GM18498 (cell line): ENCODE results near the gene TRIM39.

Experiments used
- ATAC-seq: cut with Tn5 transposase; IDR thresholded peaks from one replicate; pipeline ENCODE4 v1.9.1; 2021; ENCODE audit warnings: mild to moderate bottlenecking, moderate library complexity; ENCODE audit not compliant: unreplicated experiment

Gene TRIM39

DNA sequence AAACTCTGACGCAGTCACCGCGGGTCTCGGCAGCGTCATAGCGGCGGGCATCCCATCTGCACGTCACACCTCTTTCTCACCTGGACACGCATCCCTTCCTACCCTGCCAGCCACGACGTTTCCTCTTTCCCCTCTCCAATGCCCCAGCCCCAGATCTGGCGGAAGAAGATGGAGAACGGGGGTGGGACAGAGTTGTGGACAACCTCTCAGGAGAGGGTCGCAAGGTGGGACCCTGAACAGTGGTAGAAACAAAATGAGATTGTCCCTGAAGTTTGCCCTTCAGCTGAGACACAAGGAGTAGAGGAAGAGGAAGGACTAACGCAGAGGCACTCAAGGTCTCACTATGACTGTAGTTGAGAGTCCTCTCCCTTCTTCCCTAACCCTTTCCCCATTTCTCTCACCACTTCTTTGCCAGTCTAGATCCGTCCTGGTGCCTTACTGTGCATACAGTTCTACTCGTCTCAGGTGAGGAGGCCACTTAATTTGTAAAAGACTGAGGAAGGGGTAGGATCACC, 562 bp downstream of the TRIM39 start:
- no peak for ATAC-seq

DNA sequence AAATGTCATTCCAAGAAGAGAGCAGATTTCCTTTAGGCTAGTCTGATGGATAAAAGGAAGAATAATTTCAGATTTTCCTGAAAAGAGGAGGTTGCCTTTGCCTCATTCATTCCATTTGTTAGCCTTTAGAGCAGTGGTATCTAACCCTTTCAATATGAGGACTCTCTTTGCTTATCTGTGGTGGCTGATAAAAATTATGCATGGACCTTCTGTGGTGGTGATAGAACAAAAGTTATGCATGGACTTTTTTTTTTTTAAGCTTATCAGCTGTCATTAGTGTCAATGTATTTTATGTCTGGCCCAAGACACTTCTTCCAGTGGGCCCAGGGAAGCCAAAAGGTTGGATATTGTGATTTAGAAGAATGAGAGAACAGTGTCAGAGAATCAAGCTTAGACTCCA, 1.7 kb downstream of the TRIM39 start:
- ATAC-seq = no peak

DNA sequence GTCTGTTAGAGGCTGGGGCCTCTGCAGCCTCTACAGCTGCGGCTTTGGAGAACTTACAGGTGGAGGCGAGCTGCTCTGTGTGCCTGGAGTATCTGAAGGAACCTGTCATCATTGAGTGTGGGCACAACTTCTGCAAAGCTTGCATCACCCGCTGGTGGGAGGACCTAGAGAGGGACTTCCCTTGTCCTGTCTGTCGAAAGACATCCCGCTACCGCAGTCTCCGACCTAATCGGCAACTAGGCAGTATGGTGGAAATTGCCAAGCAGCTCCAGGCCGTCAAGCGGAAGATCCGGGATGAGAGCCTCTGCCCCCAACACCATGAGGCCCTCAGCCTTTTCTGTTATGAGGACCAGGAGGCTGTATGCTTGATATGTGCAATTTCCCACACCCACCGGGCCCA, 2.6 kb downstream of the TRIM39 start:
- no peak for ATAC-seq

DNA sequence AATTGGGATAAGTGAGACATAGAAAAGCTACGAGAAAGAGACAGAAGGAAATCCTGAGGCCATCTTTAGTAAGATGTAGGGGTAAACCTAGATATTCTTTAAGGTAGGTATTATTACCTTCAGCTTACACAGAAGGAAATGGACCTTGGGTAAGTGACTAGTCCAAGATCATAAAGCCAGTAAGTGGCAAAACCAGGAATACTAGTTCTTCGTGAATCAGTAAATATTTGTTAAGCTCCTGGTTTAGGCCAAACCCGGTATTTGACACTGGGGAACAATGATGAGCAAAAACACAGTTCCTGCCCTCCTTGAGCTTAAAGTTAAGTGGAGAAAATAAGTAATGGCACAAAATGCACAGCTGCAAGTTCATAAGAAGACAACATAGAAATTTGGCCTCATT, 5.3 kb downstream of the TRIM39 start:
- ATAC-seq = no peak

DNA sequence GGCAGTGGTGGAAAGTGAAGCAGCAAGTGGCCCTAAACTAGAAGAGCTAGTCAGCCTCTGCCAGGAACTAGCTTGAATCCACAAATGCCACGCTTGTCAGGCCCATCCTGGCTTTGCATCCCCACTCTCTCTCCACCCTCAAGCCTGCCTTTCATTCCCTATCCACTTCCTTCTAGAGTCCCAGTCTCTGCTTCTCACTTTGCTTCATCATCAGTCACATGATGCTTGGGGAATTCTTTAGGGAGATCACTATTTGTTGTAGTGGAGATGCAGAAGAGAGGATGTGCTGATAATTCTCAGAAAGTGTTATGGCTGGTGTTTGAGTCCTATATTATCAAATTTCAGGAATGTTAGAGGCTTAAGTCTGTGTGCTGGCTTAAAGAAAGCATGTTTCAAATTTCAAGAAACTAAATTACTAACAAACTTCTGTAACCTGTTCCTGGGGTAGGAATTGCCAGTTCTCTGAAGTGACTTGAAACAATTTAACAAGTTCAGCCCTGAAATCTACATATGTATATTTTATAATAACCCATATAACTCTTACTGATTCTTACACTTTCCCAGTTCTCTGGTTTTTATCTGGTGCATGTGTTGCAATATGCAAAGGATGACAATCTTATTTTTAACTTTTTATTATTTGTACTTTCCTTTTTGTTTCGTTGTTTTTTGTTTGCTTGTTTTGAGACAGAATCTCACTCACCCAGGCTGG, 7.5 kb downstream of the TRIM39 start:
- ATAC-seq = no peak

DNA sequence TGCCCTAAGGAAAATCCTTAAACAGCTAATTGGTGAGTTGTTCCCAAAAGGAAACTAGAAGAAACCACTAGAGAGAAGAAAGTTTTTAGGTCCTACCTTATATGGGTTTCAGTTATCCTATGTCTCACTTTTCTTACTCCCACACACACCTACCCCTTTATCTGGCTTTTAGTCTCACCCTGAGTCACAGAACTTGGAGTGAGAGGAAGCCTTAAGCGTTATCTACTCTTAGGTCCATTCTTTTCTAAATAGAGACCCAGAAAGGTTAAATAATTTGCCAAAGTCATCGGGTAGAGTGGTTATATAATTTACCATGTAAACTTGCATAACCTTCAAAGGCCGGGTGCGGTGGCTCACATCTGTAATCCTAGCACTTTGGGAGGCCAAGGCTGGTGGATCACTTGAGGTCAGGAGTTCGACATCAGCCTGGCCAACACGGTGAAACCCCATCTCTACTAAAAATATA, 13.9 kb downstream of the TRIM39 start:
- no peak for ATAC-seq

DNA sequence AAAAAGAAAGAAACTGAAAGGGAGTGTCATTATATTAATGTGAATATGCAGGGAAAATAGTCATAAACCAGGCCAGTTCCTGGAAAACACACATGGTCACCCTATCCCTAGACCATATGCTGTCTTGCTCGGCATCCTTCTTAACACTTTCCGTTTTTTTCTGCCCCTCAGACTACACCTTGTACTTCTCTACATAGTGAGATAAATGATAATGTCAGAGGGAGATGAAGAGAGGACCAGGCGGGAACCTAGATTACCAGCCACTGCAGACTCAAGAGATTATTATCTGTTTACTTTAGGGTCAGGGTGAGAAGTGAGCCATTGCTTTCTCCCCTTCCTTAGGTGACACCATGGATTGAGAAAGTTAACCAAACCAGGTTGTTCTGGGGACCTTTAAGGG, 14.5 kb downstream of the TRIM39 start:
- ATAC-seq = no peak

DNA sequence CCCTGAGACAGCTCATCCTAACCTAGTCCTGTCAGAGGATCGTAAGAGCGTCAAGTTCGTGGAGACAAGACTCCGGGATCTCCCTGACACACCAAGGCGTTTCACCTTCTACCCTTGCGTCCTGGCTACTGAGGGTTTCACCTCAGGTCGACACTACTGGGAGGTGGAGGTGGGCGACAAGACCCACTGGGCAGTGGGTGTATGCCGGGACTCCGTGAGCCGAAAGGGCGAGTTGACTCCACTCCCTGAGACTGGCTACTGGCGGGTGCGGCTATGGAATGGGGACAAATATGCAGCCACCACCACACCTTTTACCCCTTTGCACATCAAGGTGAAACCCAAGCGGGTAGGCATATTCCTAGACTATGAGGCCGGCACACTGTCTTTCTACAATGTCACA, 15.0 kb downstream of the TRIM39 start:
- no peak for ATAC-seq

DNA sequence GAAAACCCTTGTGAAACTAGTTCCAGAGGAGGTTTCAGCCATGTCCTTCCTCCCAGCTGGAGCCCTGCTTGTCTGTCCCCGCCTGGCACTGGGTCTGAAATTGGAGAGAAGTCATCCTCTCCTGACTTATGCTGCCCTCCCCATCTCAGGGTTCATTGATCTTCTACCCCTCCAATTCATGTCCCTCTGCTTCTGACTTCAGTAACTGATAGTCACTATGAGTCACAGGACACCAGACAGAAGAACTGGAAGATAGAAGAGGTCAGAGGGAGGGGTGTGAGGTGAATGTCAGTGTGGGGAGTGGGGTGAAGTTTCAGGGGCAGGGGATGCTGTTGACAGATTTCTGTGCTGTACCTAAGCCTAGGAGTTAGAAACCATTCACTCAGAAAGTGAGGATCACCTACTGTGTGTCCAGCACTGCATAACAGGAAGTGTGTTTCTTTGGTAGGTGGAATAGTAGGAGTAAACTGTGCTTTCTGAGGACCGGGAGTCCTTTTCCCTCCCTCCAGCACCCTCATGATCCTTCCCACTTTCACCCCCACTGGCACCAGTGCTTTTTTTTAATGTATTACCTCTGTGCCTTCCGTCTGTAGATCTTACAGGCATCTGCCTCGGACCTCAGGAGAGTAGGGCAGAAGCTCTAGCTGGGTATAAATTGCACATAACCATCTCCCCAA, 17.6 kb downstream of the TRIM39 start:
- no peak for ATAC-seq

DNA sequence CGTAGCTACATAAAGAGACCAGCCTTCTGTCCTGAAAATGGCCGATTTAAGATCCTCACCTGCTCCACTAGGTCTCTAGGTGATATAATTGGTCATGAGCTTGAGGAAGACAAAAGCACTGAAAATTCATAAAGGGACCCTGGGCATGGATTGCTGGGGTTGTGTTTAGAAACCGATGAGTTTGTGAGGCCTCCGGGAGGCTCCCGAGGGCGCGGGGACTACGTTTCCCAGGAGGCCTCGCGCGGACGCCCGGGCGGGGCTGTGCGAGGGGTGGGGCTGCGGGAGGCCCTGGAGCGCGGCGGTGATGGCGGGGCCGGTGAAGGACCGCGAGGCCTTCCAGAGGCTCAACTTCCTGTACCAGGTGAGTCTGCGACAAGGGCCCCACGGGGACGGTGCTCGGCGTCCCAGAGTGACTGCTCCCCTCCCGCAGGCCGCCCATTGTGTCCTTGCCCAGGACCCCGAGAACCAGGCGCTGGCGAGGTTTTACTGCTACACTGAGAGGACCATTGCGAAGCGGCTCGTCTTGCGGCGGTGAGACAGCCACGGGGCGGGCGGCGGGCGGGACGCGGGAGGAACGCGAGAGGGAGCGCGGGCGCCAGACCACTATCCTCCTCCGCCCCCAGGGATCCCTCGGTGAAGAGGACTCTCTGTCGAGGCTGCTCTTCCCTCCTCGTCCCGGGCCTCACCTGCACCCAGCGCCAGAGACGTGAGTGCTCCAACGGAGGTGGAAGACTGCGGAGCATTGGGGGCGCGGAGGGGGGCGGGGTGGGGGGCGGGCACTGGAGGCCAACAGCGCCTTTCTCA, 18.3 kb downstream of the TRIM39 start, which contains the start of gene RPP21:
RPP21 (plus strand) TSS at position 289 of the 804 bp plus-strand sequence; CDS start at position 305, 16 bp downstream.
- peak; percentile 97 for ATAC-seq

DNA sequence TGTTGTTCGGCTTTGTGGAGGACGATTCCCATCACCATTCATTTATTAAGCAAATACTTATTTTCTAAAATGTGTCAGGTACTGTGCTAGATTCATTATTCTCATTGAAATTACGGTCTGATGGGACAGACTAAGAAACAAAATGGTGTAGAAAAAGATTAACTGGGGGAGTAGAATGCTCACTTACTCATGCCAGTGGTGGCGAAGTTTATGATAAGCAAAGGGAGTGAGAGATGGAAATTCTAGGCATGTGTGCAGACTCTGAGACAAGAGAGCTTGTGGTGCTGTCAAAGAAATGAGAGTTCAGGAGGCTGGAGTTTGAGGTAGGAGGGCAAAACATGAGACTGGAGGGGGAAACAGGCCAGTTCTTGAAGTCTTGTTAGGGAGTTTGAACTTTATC, 19.1 kb downstream of the TRIM39 start:
- no peak for ATAC-seq

DNA sequence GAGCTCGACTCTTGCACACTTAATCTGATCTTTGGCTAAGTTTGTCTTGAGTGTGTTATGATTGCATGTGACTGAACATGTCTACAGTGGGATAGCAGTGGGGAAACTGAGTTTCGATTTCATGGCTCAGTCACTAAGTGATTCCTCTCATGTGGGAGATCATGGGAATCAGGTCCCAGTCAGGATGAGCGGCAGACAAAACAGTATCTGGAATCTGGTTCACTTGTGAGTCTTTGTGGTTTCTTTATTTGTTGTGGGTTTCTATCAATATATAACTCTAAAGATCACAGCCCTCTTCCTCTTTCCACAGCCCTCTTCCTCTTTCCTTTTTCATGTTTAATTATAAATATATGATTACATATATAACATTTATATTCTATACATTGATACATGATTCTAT, 22.2 kb downstream of the TRIM39 start:
- ATAC-seq = no peak

DNA sequence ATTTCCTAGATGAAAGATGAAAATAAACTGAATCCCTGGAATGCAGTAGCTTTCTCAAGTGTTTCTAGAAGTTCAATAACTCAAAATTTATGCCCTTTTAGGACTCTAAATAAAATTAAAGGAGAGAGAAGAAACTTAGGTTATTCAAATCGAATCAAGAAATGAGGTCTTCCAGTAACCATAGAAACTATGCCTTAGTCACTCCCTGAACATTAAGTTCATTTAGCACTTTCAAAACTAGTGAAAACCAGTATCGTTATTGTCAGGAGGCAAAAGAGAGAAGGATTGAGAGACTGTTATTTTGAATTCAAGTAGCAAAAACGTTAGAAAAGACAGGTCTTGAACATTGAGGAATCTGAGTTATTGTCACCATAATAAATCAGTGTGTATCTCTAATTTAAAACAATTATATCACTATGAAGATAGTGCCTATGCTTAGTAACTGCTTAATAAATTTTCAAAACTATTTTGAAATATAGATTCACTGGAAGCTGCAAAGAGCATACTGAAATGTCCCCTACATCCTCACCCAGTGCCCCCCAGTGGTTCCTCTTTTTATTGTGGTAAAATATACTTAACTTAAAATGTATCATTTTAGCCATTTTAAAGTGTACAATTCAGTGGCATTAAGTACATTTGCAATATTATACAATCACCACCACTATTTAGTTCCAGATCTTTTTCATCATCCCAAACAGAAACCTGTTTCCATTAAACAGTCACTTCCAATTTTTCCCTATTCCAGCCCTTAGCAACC, 22.9 kb downstream of the TRIM39 start:
- no peak for ATAC-seq

DNA sequence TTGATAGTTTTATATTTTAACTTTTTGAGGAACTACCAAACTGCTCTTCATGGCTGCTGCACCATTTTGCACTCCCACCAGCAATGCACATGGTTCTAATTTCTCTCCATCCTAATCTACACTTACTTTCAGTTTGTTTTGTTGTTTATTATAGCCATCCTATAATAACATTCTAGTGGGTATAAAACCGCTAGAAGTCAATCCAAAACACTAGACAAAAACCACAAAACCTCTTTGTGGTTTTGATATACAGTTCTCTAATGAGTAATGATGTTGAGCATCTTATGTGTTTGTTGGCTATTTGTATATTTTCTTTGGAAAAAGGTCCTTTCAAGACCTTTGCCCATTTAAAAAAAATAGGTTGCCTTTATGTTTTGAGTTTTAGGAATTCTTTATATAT, 23.8 kb downstream of the TRIM39 start:
- ATAC-seq = no peak

DNA sequence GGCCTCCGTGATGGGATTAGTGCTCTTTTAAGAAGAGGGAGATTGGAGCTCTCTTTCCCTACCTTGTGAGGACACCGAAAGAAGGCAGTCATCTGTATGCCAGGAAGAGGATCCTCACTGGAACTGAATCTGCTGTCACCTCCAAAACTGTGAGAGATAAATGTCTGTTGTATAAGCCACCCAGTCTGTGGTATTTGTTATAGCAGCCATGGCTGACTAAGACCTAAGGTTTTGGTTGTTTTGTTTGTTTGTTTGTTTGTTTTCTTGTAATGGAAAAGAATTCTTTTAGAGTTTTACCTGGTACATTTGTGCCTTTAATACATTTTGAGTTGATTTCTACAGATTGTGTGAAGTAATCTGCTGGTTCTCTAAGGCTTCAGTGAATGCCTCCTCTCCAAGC, 25.8 kb downstream of the TRIM39 start:
- no peak for ATAC-seq

DNA sequence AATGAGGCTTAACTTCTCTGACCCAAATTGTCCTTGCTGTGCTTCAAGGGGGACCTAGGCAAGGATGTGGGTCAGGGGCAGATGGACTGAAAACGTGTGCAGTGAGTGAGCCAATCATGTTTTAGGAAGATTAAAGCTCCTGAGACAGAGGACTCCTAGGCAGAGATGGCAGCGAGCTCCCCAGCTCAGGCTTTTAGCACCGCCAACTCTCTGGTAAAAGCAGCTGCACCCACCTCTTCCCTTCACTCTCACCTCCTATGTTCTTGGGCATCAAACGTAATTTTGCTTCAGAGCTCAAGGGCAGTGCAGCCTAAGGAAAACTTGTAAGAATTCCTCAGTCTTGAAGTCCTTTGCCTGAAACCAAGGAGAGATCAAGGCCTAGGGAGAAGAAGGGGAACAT, 28.6 kb downstream of the TRIM39 start:
- ATAC-seq = no peak

DNA sequence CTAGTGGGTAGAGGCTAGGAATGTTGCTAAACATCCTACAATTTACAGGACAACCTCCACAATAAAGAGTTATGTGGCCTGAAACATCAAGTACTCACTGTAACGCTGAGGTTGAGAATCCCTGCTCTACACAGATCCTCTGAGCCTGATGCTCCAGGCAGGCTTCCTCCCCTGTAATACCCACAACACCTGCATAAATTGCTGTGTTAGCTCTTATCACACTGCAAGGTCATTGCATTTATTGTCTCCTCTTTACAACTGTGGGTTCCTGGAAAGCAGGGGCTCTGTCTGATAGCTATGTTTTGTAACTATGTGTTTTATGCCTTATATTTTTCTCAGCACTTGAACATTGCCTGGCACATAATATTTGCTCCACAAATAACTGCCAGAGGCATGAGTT, 29.8 kb downstream of the TRIM39 start:
- no peak for ATAC-seq

DNA sequence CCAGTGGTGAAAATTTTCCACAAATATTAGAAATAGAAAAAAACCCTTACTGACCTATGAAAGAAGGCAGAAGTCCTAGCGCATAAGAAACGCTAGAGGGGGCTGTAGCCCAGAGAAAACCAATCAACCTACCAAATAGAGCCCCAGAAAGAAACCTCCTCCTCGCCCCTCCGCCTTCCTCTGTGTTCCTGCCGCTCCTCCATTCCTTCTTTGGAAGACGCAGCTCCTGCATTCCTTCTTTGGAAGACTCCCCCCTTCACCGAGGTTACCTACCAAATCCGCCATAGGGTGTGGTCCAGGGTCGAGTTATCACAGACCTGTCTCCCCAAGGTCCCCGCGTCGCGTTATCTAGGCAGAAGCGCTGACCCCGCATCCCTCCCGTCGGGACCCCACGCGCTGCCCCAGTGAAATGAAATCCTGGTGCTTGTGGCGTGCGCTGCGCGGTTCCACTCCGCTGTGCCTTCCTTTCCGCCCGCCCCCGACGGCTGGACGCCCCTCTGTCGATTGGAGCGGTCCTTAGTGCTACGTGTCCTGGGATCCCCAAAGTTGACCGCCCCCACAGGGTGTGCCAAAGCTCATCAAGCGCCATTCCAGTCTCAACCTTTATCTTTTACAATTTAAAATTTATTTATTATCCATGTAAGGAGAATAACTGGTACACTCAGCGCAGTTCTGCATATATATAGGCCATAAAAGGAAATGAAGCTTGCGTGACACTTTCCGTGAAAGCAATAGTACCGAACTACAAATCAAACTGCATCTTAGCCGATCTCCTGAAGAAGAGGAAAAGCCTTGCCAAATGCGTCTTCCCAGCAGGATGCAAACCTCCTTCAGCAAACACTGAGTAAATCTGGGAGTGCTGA, 31.2 kb downstream of the TRIM39 start:
- ATAC-seq = no peak

DNA sequence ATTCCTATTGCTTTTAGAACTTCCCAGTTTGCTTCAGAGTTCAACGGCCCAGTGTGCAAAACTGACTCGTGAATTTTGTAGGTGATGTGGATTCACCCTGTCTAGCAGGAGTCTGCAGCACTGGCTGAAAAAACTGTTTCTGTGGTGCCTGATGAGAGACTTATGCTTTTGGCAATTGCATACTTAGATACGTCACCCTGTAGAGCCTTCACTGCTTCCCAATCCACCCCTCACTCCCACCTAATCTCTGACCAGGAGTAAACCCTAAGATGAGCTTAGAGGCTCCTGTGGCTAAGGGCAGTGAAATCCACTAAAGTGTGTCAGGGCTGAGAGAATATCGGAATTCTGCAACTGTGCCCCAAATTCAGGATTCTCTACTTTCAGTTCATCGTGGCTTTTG, 32.5 kb downstream of the TRIM39 start:
- no peak for ATAC-seq

DNA sequence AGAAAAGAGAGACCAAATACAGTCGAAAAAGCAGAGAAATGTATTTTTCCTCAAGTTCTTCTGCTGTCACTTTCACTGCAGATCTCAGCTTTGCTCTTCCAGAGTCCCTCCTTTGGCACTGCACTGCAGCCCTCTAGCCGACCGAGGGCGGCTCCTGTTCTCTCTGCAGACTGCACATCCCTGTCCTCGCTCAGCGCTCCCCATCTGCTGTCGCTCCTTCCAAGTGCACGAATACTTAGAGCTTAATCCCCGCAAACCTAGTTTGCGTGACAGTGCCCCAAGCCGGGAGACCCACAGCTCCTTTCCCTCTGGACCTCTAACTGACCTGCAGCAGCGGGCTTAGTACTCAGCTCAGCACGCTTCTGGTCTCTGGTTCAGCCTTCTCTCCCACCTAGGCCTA, 33.4 kb downstream of the TRIM39 start:
- no peak for ATAC-seq
